Umbilical cord (tissue), 2 donors: ENCODE results near the gene PDLIM1. TPM values are rescaled to one million over a fixed set of nuclear protein-coding genes. Genes with fewer than 3 reads are reported as not detected.
A peak's percentile ranks its signal among the peaks of the same experiment; 100 is the strongest.

Experiments
- DNase-seq: peaks from one replicate; pipeline ENCODE4 v3.0.0-alpha.2; 2015; ENCODE audit warnings: low spot score
- total RNA-seq: library from RNA; depleted of rRNA; stranded (reverse); fragments of >200 nt; gene quantifications from one replicate; pipeline ENCODE4 v1.2.3, GENCODE V29; 2014; ENCODE audit warnings: low replicate concordance; ENCODE audit not compliant: insufficient read depth

The PDLIM1 gene
- total RNA-seq, 1 donor from 2014 or later, result 38.0 TPM

DNA sequence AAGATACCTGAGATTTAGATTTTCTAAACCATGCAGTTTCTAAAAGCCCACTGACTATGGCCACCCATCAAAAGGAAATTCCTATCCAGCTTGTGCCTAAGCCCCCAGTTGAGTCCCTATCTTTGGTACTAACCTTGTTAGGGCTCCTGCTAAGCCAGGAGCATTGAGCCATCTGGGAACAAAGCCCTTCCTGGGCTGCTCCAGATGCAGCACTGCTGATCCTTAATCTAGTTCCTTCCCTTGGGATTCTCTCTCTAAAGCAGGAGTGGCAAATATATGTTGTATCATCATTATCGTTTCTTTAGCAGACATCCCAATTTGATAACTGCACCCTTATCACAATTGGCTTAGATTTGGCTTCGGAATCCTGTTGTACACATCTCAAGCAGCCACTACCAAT, 24.7 kb upstream of the PDLIM1 start:
- DNase-seq, result peak; percentile 57

DNA sequence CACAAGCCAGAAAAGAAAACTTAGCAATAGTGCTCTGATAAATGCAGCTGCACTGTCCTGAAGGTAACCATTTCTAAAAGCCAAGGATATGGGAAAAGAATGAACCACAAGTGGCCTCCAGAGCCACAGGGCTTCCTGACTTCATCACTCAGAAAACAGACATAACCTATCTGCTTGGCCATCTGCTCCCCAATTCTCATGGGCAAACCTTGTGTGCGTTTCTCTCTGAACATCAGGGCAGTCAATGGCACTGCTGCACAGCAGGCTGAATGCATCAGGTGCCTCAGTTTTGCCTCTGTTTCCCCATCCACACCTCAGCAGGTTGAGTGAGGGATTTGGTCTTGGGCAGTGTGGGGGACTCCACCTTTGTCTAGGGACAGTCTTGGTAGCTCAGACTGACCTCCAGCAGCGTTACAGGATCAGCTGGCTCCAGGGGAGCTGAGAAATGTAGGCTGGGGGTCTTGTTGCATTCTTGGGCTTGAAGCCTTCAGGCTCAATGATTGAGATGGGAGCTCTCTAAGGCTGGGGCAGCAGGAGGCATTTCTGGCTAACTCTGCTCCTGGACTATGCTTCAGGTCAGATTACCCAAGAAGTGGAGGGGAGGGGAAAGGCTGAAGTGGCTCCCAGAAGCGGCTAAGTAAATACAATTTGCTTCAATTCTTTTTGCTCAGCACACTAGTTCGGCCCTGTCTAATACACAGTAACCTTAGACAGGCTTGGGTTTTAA, 23.6 kb upstream of the PDLIM1 start:
- DNase-seq, result no peak

DNA sequence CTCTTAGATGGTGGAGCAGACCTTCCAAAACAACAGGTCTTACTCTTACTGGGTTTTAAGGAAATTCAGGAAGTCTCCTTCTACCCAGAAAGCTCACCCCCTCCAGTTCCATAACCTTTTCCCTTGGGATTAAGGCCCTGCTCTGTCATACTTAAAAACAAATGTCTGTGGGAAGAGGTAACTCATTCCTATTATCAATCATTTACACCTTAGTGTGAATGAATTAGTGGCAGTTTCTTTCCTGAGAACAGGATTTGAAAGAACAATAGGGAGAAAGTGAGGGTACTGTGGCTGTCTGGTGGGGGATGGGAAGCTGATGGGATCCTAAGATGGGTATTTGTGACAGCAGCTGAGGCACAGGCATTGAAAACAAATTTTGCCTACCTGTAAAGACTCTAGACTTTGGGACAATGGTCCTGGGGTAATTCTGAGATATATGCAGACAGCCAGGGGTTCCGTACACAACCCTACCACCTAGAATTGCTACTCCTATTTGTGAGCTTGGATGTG, 22.2 kb upstream of the PDLIM1 start:
- DNase-seq, result no peak

DNA sequence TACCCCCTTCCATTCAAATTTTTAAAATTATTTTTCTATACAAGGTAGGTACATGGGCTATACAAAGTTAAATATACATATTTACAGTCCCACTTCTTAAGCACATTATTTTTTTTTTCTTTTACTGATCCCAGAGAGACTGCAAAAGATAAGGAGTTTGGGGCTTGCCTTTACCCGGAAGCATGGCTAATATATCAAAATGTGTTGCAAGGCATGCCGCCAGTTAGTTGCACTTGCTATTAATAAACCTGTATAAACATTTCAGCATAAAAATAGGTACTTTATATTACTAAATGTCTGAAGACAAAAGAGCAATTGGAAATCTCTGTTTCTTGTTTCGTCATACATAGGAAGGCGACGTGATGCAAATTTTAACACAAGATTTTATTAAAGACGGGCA, 21.5 kb upstream of the PDLIM1 start:
- DNase-seq, result no peak

DNA sequence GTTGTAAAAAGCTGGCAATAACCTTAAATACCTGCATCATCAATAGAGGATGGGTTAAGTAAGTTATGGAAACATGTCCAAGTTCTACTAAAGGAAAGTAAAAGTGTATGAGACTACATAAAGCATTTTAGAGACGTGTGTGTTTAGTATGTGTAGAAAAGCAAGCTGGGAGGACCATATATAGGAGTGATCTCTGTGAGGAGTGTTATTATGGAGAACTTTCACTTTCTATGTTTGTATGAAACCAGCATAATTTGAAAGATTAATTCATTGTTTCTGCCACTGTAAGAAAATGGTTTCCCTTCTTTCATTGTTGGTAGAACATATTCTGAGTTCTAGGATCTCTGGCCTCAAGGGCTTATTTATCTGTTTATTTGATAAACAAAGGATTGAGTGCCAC, 19.2 kb upstream of the PDLIM1 start:
- no peak for DNase-seq

DNA sequence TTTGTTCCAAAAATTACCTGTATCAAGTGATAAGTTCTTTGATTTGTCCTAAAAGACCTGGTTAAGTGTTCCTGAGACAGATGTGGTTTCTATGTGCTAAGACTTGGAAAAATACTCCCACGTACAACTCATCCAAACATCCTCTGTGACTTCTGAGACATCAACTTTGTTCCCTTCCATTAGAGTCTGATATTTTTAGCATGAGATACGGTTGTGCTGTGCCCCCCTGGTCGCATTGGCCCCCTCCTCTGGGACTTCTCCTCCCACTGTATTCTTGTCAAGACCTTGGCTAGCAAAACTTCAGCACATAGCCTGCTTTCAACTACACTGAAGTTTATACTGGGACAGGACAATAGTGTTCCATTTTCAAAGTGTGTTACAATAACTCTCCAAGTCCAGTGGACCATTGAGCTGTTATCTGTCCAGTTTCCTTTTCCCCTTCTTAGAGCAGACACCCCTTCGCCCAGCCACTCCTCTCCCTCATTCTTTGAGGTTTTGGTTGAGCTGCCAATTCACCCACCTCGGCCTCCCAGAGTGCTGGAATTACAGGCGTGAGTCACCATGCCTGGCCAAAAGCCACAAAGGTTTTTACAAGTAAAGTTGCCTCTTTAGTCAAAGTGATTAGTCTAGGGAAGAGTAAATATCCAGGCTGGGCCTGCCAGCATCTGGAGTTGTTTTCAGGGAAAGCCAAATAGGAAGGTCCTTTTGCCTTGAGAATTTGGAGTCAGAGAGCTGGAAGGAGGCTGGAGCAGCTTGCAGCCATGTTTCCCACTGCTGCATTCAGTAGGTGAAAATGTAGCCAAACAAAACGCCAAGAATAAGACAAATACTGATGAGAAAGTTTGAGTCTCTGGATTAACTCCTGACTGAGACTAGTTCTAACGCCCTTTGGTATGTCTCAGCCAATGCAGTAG, 17.8 kb upstream of the PDLIM1 start:
- peak; percentile 69 for DNase-seq

DNA sequence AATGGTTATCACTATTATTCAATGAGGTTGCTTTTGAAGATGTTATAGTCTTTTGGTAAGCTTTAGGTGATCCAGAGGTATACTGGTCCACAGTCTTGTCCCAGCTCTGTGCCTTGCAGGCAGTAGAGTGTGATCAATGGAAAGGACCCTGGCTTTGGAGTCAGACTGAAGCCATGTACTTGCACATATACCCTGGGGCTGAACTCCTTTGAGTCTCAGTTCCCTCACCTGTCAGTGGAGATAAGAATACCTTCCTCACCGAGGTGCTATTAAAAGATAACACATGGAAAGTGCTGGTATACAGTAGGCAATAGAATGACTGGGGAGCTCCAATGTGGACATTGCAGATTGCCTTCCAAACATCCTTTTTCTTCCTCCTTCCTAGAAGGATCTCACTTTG, 16.0 kb upstream of the PDLIM1 start:
- DNase-seq, result no peak

DNA sequence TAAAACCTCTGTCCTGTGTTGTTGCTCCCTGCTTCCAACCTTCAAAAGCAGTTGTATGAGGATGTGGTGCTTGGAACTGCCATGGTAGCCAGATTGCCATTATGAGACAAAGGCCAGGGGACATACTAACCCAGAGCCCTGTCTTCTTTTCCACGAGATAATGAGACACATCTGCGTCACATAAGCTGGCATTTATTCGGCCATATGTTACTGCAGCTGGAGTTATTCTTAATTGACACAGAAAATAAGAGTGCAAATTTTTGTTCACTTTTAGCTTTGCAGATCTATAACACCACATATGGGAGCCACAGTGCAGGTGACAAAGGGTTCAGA, 15.5 kb upstream of the PDLIM1 start:
- no peak for DNase-seq

DNA sequence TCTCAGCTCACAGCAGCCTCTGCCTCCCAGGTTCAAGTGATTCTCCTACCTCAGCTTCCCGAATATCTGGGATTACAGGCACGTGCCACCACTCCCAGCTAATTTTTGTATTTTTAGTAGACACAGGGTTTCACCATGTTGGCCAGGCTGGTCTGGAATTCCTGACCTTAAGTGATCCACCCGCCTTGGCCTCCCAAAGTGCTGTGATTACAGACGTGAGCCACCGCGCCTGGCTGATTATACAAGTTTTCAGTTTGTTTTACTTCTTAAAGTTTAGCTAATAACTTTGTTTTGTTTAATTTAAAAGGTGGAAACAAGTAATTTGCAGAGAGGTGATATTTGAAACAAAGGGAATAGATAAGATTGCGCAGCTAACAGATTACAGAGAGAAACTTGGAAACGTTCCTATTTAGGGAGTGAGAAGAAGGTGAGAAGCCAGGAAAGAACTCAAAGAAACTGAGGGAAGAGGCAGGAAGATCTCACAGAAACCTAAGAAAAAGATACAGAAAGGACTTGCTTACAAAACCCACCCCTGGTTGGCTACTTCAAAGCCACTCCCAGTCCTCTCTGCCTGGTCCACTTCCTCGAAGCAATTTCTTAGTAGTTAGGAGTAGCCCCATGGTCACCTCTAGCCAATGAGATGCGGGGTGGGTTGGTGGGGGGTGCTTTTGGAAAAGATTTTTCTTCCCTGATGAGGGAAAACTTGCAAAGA, 15.0 kb upstream of the PDLIM1 start:
- DNase-seq, result no peak

DNA sequence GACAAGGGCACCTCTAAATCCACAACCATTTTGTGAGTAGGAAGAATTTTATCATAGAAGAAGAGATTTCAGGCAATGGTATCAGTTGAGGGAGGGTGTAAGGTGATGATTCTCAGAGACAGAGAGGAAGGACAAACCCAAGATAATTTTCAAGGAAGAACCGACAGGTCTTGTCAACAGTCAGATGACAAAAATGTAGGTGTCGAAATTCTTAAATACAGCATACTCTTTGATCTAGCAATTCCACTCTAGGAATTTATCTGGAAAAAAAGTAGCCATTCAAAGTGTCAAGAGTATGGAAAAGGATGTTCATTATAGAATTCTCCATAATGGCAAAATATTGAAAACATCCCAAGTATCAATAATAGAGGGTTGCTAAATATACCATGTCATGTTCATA, 14.2 kb upstream of the PDLIM1 start:
- no peak for DNase-seq

DNA sequence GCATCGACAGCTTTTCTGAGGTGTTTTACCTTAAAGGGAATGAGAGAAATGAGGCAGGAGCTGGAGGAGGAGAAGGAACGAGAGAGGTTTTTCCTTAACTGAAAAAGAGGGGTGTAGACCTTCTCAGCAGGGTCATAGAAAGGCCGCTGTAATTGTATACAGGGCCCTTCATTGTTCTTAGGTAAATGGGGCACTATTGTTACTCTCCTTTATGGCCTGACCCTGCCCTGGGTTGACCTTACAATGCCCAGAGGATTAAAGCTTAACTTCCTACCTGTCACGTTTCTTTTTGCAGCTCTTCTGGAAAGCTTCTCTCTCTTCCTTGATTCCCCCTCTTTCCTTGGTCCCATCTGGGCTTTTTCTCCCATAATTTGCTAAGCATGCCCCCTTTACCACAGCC, 13.7 kb upstream of the PDLIM1 start:
- no peak for DNase-seq

DNA sequence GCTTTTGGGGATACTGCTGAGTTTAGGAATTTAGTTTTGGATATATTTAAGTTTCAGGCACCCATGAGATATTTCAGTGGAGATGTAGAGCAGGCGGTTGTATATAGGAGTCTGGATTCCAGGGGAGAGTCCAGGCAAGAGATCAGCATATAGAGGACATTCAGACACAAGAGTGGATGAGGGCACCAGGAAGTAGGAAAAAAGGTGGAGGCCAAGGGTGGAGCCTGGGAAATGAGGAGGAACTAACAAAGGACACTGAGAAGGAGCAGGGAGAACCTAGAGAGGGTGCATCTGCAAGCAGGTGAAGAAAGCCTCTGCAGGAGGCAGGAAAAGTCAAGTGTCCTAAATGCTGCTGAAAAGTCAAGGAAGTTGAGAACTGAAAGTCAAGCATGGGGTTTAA, 13.1 kb upstream of the PDLIM1 start:
- DNase-seq, result no peak

DNA sequence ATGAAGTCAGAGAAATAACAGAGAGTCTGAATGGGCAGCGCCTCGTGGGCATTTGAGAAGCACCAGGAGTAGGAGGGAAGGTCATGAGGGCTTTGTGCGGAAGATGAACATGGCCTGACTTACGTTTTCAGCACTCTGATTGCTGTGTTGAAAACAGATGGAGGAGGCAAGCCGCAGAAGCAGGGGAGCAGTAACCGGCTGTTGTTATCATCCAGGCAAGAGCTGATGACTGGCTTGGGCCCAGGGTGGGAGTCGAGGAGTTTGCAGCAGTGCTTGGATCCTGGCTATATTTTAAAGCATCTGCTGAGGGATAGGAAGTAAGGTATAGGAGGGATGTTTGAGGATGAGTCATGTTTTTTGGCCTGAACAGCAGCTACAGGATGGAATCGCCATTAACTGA, 12.7 kb upstream of the PDLIM1 start:
- DNase-seq, result peak; percentile 72

DNA sequence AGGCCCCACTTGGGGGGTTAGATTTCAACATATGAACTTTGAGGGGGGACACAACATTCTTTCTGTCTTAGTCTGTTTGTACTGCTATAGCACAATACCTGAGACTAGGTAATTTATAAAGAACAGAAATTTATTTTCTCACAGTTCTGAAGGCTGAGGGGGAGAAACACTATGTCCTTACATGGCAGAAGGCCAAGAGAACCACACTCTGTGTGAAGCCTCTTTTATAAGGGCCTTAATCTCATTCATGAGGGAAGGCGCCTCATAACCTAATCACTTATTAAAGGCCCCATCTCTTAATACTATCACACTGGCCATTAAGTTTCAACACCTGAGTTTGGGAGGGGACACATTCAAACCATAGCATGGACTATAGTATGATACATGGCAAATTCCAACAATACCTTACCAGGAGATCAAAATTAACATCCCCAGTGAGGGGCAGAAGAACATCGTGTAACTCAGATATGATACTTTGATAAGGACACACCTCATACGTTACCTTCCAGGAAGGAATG, 9.3 kb upstream of the PDLIM1 start:
- DNase-seq, result no peak

DNA sequence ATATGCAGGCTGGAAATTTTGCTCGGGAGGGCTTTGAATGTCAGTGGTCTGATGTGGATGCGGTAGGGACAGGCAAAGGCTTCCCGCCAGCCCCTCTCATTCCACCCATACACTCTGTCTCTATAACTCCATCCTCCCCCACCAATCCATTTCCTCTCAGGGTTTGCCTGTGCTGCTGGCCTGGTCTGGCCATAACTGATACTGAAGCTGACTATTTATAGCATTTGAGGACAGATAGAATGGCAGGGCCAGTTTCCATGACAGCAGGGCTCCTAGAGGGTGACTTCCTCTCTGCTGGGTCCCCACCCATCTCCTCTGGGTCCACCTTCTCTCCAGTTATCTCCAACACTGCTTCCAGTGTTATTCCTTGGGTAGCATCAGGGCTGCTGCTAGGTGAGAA, 6.6 kb upstream of the PDLIM1 start:
- DNase-seq, result no peak

DNA sequence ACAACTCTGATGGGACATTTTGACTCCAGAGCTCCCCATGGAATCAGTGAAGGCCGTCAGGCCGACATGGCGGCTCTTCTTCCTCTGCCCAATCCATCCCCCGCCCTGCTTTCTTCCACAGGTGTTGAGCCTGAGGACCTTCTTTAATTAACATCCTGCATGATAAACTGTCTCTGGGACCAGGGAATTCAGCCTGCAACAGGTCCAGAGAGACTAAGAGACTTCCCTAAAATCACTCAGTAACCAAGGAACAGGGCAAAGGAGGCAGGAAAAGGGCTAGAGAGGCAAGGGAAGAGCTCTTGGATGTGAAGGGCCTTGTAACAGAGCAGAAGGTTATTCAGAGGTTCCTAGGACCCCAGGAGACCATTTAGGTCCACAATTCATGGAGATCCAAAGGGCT, 6.0 kb upstream of the PDLIM1 start:
- DNase-seq, result no peak

DNA sequence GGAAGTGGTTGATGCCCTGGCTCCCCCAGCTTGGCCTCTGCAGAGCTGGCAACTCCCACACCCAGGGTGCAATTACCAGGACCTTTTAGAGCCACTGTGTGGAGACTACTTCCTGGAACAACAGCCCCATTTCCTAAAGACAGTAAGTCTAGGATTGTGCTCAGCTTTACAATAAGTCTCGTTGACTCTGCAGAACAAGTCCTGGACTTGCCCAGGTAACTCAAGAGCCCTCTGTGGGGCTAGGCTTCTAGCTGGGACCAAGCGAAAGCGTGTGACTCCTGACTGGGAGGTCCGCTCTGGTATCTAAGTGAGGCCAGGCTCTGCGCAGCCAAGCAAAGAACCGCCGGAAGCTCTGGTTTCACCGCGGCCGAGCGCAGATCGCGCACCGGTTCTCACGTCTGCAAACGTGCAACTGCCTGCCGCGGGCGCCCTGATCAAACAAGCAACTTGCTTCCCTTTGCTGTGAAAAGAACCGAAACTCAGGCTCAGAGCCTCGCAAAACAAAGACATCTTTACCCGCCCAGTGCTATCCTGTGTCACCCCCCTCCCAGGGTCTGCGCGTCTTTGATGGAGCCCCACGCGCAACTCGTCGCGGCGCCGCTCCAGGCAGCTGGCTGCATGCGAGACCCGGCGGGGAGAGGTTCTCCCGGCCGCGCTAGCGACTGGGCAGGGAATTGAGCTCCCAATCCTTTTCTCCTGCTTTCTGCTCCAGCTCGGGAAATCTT, 4.4 kb upstream of the PDLIM1 start:
- peak; percentile 63 for DNase-seq

DNA sequence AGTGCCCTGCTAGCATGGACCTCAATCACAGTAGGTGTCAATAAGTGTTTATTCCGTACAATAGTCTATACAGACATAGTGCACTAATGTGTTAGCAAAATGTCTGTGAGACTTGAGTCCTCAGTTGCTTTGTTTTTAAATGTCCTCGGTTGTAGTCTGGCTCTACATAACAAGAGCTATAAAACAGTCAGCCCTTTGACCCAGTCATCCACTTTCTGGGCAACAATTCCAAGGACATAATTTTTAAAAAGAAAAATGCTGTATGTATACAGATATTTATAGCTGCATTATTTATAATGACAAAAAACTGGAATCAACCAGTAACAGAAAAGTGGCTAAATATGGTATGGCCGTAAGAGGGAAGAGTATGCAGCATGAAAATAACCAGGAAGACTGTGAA, 2.8 kb upstream of the PDLIM1 start:
- no peak for DNase-seq

DNA sequence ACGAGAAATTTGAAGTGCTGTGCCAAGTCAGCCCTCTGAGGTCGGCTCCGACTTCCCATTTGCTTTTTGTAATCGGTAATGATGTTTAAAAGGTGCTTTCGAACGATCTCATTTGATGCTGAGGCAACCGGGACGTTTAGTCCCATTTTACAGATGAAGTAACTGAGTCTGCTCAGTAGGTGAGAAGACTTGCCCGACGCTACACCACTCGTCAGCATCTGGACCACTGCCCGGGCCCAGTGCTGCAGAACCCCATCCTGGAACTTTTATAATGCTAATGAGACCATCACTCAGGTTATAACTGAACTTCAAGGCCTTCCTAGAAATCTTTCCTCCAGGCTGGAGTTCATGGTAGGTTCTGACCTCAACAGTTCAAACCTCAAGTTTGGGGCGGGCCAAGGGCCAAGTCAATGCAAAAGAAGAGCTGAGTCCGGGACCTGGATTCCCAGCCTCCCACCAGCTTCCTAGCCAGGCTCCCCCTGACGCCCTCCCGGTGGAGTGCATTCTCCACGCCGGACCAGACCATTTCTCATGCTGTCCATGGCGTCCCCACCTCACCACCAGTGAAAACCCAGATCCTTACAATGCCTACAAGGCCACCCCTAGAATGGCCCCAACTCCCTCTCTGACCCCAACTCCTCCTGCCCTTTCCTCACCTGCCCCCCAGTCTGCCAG, 699 bp upstream of the PDLIM1 start:
- DNase-seq, result no peak

DNA sequence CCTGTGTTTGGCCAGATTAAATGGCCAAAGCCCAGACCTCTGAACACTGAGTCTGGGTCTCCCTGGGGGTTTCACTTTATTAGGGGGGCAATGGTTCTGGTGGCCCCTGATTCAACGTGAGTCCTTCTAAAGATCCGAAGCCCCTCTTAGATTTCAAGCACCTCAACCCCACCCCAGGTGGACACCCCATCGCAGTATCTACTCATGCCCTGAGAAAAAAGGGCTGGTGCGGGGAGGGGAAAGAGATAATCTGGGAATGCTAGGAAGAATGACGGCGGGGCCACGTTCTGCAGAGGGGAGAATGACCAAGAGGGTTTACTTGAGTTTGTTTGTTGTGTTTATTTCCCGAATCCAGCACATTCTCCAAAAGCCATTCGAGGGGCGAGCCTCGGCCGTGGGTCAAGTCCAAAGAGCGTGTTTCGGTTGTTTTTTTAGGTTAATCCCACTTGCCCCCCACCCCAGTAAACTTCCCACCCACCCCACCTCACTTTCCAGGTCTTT, 832 bp downstream of the PDLIM1 start:
- DNase-seq, result no peak
